K562 (cell line): ENCODE results near the gene FCHSD1. TPM values are rescaled to one million over a fixed set of nuclear protein-coding genes. Genes with fewer than 3 reads are reported as not detected.

Experiments
- ATAC-seq: fragments of 200-7000 bp; cut with Tn5 transposase; 3 replicates; pipeline ENCODE4 v1.9.1; 2020; ENCODE audit warnings: moderate library complexity
- BruUV-seq: library from RNA; stranded (reverse); fragments of 400-500 nt; replicated peaks from 2 replicates; lab custom pipeline; 2021; lab: Mats Ljungman, UMichigan
- CTCF ChIA-PET: fragments of 300-600 bp; formaldehyde crosslinking; extraction: SDS; loops from one replicate; lab custom pipeline; 2021; ENCODE audit warnings: low intra/inter-chr PET ratio; lab: Yijun Ruan, JAX
- POLR2A ChIA-PET: fragments of 300-600, 350-650 bp; sonication (Branson Sonifier 250); formaldehyde crosslinking; extraction: SDS; loops from one replicate; lab custom pipeline; 2021; ENCODE audit warnings: antibody characterized with exemption, inconsistent platforms; lab: Yijun Ruan, JAX
- DNase-seq, 4 experiments: peaks; one replicate each; pipeline versions ENCODE4 v3.0.0 to v3.0.0-alpha.2; 2011 to 2018; ENCODE audit warnings: low spot score in 3 of 4, mixed read lengths in 3 of 4; ENCODE audit errors: extremely low read depth in 1 of 4
- FAIRE-seq: peaks from 2 replicates; lab custom pipeline; 2011; peaks lifted over from hg19 to GRCh38; lab: Jason Lieb, UNC
- H2AFZ ChIP-seq: 2 replicates; pipeline ENCODE4 v1.6.0; 2011; ENCODE audit warnings: low read depth, low read length, control low read depth, inconsistent platforms
- H3K27ac ChIP-seq: fragments of 200-600 bp; 3 replicates; pipeline ENCODE4 v1.8.0; 2011; ENCODE audit warnings: low read depth, mild to moderate bottlenecking, control low read depth, inconsistent platforms, low read length, moderate library complexity, mixed read lengths; ENCODE audit errors: extremely low read depth
- H3K27me3 ChIP-seq, 2 experiments: fragments of 300-600 bp in 1 of 2; 2 replicates in 1 of 2; 3 replicates in 1 of 2; pipeline versions ENCODE4 v1.6.0 to v1.8.0; 2011; ENCODE audit warnings: inconsistent platforms in 2 of 2, low read length in 2 of 2, mild to moderate bottlenecking in 1 of 2, mixed read lengths in 1 of 2, moderate library complexity in 1 of 2; ENCODE audit not compliant: control insufficient read depth in 2 of 2, insufficient read depth in 2 of 2
- H3K36me3 ChIP-seq: fragments of 300-600 bp; 3 replicates; pipeline ENCODE4 v1.8.0; 2011; ENCODE audit warnings: mild to moderate bottlenecking, low read length, inconsistent platforms; ENCODE audit not compliant: control insufficient read depth, insufficient read depth
- H3K4me1 ChIP-seq, 2 experiments: fragments of 200-600 bp in 1 of 2; replicated peaks in 1 of 2; 2 replicates in 1 of 2; 3 replicates in 1 of 2; pipeline versions ENCODE4 v1.5.1 to v1.8.0; 2011; ENCODE audit warnings: inconsistent platforms in 2 of 2, low read length in 2 of 2, mild to moderate bottlenecking in 1 of 2, mixed read lengths in 1 of 2, moderate library complexity in 1 of 2; ENCODE audit not compliant: control insufficient read depth in 2 of 2, insufficient read depth in 2 of 2
- H3K4me2 ChIP-seq: 2 replicates; pipeline ENCODE4 v1.6.1; 2011; ENCODE audit warnings: low read length, control low read depth, inconsistent platforms, mixed read lengths; ENCODE audit not compliant: insufficient read depth
- H3K4me3 ChIP-seq: fragments of 200-600 bp; sonication (generic), shearing (Covaris generic); 2 replicates; pipeline ENCODE4 v1.5.1; 2016; ENCODE audit warnings: control low read depth, inconsistent platforms
- H3K79me2 ChIP-seq: fragments of 200-600 bp; 3 replicates; pipeline ENCODE4 v1.8.0; 2011; ENCODE audit warnings: low read length, inconsistent platforms; ENCODE audit not compliant: control insufficient read depth, insufficient read depth
- H3K9ac ChIP-seq, 2 experiments: 2 replicates each; pipeline versions ENCODE4 v1.6.0 to v1.6.1; 2011; ENCODE audit warnings: low read depth in 2 of 2, low read length in 2 of 2, control low read depth in 1 of 2, inconsistent platforms in 1 of 2, mild to moderate bottlenecking in 1 of 2, mixed read lengths in 1 of 2; ENCODE audit not compliant: insufficient read depth in 1 of 2
- H3K9me1 ChIP-seq: one replicate; pipeline ENCODE4 v1.6.0; 2011; ENCODE audit warnings: inconsistent platforms, mild to moderate bottlenecking, low read length, moderate library complexity; ENCODE audit not compliant: control insufficient read depth, insufficient read depth
- H3K9me3 ChIP-seq: replicated peaks from 2 replicates; pipeline ENCODE4 v1.5.1; 2011; ENCODE audit warnings: low read depth, low read length, inconsistent platforms; ENCODE audit not compliant: control insufficient read depth, insufficient read depth
- H4K20me1 ChIP-seq: replicated peaks from 2 replicates; pipeline ENCODE4 v1.6.1; 2011; ENCODE audit warnings: low read length, inconsistent platforms, mixed read lengths; ENCODE audit not compliant: control insufficient read depth, insufficient read depth
- POLR2G ChIP-seq: fragments of 200-400 bp; formaldehyde crosslinking; IDR thresholded peaks from 2 replicates; pipeline ENCODE4 v1.6.1; 2017; ENCODE audit warnings: low read depth, mild to moderate bottlenecking, antibody characterized with exemption, low read length, moderate library complexity
- RBFOX2 ChIP-seq: fragments of 200-400 bp; formaldehyde crosslinking; IDR thresholded peaks from 2 replicates; pipeline ENCODE4 v1.6.1; 2017; ENCODE audit warnings: low read depth, mild to moderate bottlenecking, low read length, moderate library complexity
- TCF15 ChIP-seq: fragments of 250-450 bp; sonication (Bioruptor Pico); IDR thresholded peaks from 2 replicates; pipeline ENCODE4 v1.8.0; 2022; ENCODE audit warnings: moderate library complexity, mild to moderate bottlenecking, inconsistent platforms
- WGBS: fragments of 100-300 bp; shearing (Covaris generic); methylation state at CpG from one replicate; pipeline ENCODE4 v1.1.6; 2016; ENCODE audit warnings: low coverage, mixed read lengths; ENCODE audit not compliant: insufficient coverage; ENCODE audit errors: missing lambda C conversion rate; 5-methylcytosine and 5-hydroxymethylcytosine counted together
- in situ Hi-C: fragments of 300-500 bp; cut with MboI; formaldehyde crosslinking; loops from 4 replicates; pipeline ENCODE4 v1.15.0; 2018; ENCODE audit warnings: inconsistent platforms, mixed read lengths
- intact Hi-C: fragments of 100-400 bp; cut with micrococcal nuclease; formaldehyde crosslinking; loops from 2 replicates; pipeline ENCODE4 v1.14.2; 2022
- polyA plus RNA-seq, 8 experiments: library from polyadenylated mRNA; depleted of rRNA in 4 of 8; stranded (reverse) in 5 of 8; unstranded in 3 of 8; fragments of >200 nt; fragmentation: Nextera tagmentation in 2 of 8; fragmentation: Illumina TruSeq in 1 of 8; extraction: Ambion mirVana in 2 of 8; extraction: Trizol in 1 of 8; gene quantifications; 2 replicates each; pipeline versions ENCODE4 v1.2.1 to v1.2.3, GENCODE V29; 2011 to 2014; ENCODE audit warnings: inconsistent platforms in 1 of 8, missing spikeins in 1 of 8
- total RNA-seq, 7 experiments: library from RNA; depleted of rRNA in 6 of 7; stranded (reverse); fragments of >200 nt in 6 of 7; fragmentation: Illumina TruSeq in 2 of 7; extraction: Trizol in 2 of 7; gene quantifications; 2 replicates each; pipeline versions ENCODE4 v1.2.1 to v1.2.3, GENCODE V29; 2011 to 2021; ENCODE audit warnings: low replicate concordance in 1 of 7

Gene FCHSD1
- total and polyA plus RNA-seq, 9 of the 15 experiments (the other 6 are each of a cell fraction or from before 2014, with no cell fraction given): 0.35 to 37.5 (median 13.6) TPM

DNA sequence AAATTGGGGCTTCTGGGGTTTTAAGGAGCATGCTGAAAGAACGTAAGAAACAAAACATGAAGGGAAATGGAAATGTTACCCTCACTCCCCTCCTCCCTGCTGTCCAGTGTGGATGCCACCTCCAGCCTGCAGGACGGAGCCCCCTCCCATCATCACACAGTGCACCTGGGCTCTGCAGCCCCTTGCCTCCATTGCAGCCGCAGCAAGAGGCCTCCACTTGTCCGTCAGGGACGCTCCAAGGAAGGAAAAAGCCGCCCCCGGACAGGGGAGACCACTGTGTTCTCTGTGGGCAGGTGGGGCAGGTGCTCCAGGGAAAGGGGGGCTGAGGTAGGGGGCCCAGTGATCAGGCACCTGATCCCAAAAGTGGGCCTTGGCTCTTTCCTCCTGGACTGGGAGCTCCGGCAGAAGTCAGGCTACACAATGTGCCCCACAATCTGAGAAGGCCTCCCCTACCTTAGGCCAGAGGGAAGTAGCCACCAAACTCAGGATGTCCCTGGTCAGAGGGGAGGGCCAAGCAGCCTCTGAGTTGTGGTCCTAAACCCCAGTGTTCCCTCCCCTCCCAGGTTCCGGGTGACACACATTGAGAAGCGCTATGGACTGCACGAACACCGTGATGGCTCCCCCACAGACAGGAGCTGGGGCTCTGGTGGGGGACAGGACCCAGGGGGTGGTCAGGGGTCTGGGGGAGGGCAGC lies 11.7 kb downstream of the FCHSD1 start:
- 79% methylated on average over 9 of the region's 12 CpGs for WGBS
- TF ChIP-seq TCF15 (CRISPR knock-in tag) (no peak), RBFOX2 (peak; percentile 26; the same call in 1 of the 2 replicates), POLR2G (peak; percentile 38; the same call in 1 of the 2 replicates)
- Histone ChIP-seq H3K27ac (no peak overlapping the region; the same call in 2 of the 3 replicates), H3K9ac (no peak overlapping the region), H3K4me2 (no peak overlapping the region), H3K9me3 (no peaks in the 10 kb centered on the region), H3K36me3 (peaks cover 54% of the 10 kb centered on the region), H3K4me3 (no peak overlapping the region), H3K27me3 (no peaks in the 10 kb centered on the region), H2AFZ (no peak overlapping the region), H3K9me1 (peaks cover 5% of the 10 kb centered on the region), H4K20me1 (peaks cover 12% of the 10 kb centered on the region; the same call in 1 of the 2 replicates), H3K79me2 (peaks cover 44% of the 10 kb centered on the region), H3K4me1 (peaks cover 36 to 48% of the 10 kb centered on the region in 2 experiments)
- BruUV-seq: no TSS peak
- FAIRE-seq (no peak), ATAC-seq (no peak), DNase-seq (no peak)
- ChIA-PET POLR2A (interaction anchor here (0.7 to 1.2 kb wide), 3 partner anchors 10 to 231 kb away, joined by 3 to 4 read pairs (median 3); no protein-coding TSS in a partner anchor), CTCF (no interaction called here)
- in situ Hi-C loops (loop anchor here (5.0 kb wide), 1 partner anchor 47 kb away; no protein-coding TSS in a partner anchor), intact Hi-C loops (loop anchor here (5.0 kb wide), 1 partner anchor 47 kb away; no protein-coding TSS in a partner anchor)
